HEK293 (cell line): ENCODE data around the gene RAB11A.

Experiments used
- EGR2 ChIP-seq: fragments of 450-650 bp; formaldehyde crosslinking; IDR thresholded peaks from 2 replicates; pipeline ENCODE4 v1.5.1; 2016; ENCODE audit warnings: low read depth, missing biosample characterization, missing genetic modification characterization
- GLIS2 ChIP-seq: fragments of 450-650 bp; formaldehyde crosslinking; IDR thresholded peaks from 2 replicates; pipeline ENCODE4 v1.5.1; 2016; ENCODE audit warnings: missing biosample characterization, missing genetic modification characterization
- KLF7 ChIP-seq: fragments of 450-650 bp; formaldehyde crosslinking; IDR thresholded peaks from 2 replicates; pipeline ENCODE4 v1.5.1; 2016; ENCODE audit warnings: missing biosample characterization, missing genetic modification characterization, borderline replicate concordance
- KLF9 ChIP-seq: fragments of 450-650 bp; formaldehyde crosslinking; IDR thresholded peaks from 2 replicates; pipeline ENCODE4 v1.5.1; 2016; ENCODE audit warnings: missing biosample characterization, missing genetic modification characterization, low read depth
- MYNN ChIP-seq: fragments of 450-650 bp; formaldehyde crosslinking; IDR thresholded peaks from 2 replicates; pipeline ENCODE4 v1.5.1; 2016; ENCODE audit warnings: missing biosample characterization, missing genetic modification characterization, borderline replicate concordance
- PBX3 ChIP-seq: sonication (generic); formaldehyde crosslinking; IDR thresholded peaks from 2 replicates; pipeline ENCODE4 v1.8.1; 2022; ENCODE audit warnings: mild to moderate bottlenecking, moderate library complexity, missing genetic modification reagents
- RBAK ChIP-seq: fragments of 450-650 bp; formaldehyde crosslinking; IDR thresholded peaks from 2 replicates; pipeline ENCODE4 v1.5.1; 2016; ENCODE audit warnings: missing biosample characterization, missing genetic modification characterization
- ZBTB17 ChIP-seq: fragments of 450-650 bp; formaldehyde crosslinking; IDR thresholded peaks from 2 replicates; pipeline ENCODE4 v1.5.1; 2016; ENCODE audit warnings: missing biosample characterization, missing genetic modification characterization
- ZBTB48 ChIP-seq: fragments of 450-650 bp; formaldehyde crosslinking; IDR thresholded peaks from 2 replicates; pipeline ENCODE4 v1.5.1; 2016; ENCODE audit warnings: missing biosample characterization, missing genetic modification characterization
- ZIC2 ChIP-seq: fragments of 450-650 bp; formaldehyde crosslinking; IDR thresholded peaks from 2 replicates; pipeline ENCODE4 v1.5.1; 2016; ENCODE audit warnings: missing biosample characterization, missing genetic modification characterization
- ZNF138 ChIP-seq: fragments of 450-650 bp; formaldehyde crosslinking; IDR thresholded peaks from 2 replicates; pipeline ENCODE4 v1.5.1; 2016; ENCODE audit warnings: missing biosample characterization, missing genetic modification characterization, borderline replicate concordance
- ZNF221 ChIP-seq: fragments of 450-650 bp; formaldehyde crosslinking; IDR thresholded peaks from 2 replicates; pipeline ENCODE4 v1.5.1; 2017; ENCODE audit warnings: missing biosample characterization, missing genetic modification characterization, borderline replicate concordance
- ZNF280C ChIP-seq: fragments of 450-650 bp; formaldehyde crosslinking; IDR thresholded peaks from 2 replicates; pipeline ENCODE4 v1.5.1; 2016; ENCODE audit warnings: missing biosample characterization, missing genetic modification characterization
- ZNF391 ChIP-seq: fragments of 450-650 bp; formaldehyde crosslinking; IDR thresholded peaks from 2 replicates; pipeline ENCODE4 v1.5.1; 2016; ENCODE audit warnings: low read depth, missing biosample characterization, missing genetic modification characterization, borderline replicate concordance
- ZNF544 ChIP-seq: fragments of 450-650 bp; formaldehyde crosslinking; IDR thresholded peaks from 2 replicates; pipeline ENCODE4 v1.5.0; 2017; ENCODE audit warnings: missing biosample characterization, missing genetic modification characterization
- ZNF600 ChIP-seq: fragments of 450-650 bp; formaldehyde crosslinking; IDR thresholded peaks from 2 replicates; pipeline ENCODE4 v1.5.1; 2016; ENCODE audit warnings: missing biosample characterization, missing genetic modification characterization
- ZNF623 ChIP-seq: fragments of 450-650 bp; formaldehyde crosslinking; IDR thresholded peaks from 2 replicates; pipeline ENCODE4 v1.5.1; 2016; ENCODE audit warnings: missing biosample characterization, missing genetic modification characterization
- ZNF626 ChIP-seq: fragments of 450-650 bp; sonication (Bioruptor Pico); formaldehyde crosslinking; IDR thresholded peaks from 2 replicates; pipeline ENCODE4 v1.5.1; 2018; ENCODE audit warnings: missing biosample characterization, missing genetic modification characterization, inconsistent platforms
- ZNF670 ChIP-seq: fragments of 450-650 bp; formaldehyde crosslinking; IDR thresholded peaks from 2 replicates; pipeline ENCODE4 v1.5.1; 2016; ENCODE audit warnings: missing biosample characterization, missing genetic modification characterization, low read depth
- ZNF692 ChIP-seq: fragments of 450-650 bp; formaldehyde crosslinking; IDR thresholded peaks from 2 replicates; pipeline ENCODE4 v1.5.1; 2016; ENCODE audit warnings: missing biosample characterization, missing genetic modification characterization
- ZNF701 ChIP-seq: fragments of 450-650 bp; formaldehyde crosslinking; IDR thresholded peaks from 2 replicates; pipeline ENCODE4 v1.5.1; 2016; ENCODE audit warnings: missing biosample characterization, missing genetic modification characterization
- ZNF791 ChIP-seq: fragments of 450-650 bp; formaldehyde crosslinking; IDR thresholded peaks from 2 replicates; pipeline ENCODE4 v1.5.1; 2016; ENCODE audit warnings: missing biosample characterization, missing genetic modification characterization
- ZNF837 ChIP-seq: fragments of 450-650 bp; formaldehyde crosslinking; IDR thresholded peaks from 2 replicates; pipeline ENCODE4 v1.5.1; 2016; ENCODE audit warnings: missing biosample characterization, missing genetic modification characterization
- TF ChIP-seq, protein P1 (sequence below): fragments of 450-650 bp; formaldehyde crosslinking; conservative IDR thresholded peaks from 2 replicates; pipeline ENCODE4 v1.5.1; 2016; ENCODE audit warnings: low read depth, missing biosample characterization, missing genetic modification characterization
- TF ChIP-seq, protein P2 (sequence below): fragments of 450-650 bp; formaldehyde crosslinking; IDR thresholded peaks from 2 replicates; pipeline ENCODE4 v1.5.1; 2016; ENCODE audit warnings: missing biosample characterization, missing genetic modification characterization
- TF ChIP-seq, protein P3 (sequence below): fragments of 450-650 bp; formaldehyde crosslinking; IDR thresholded peaks from 2 replicates; pipeline ENCODE4 v1.5.1; 2016; ENCODE audit warnings: missing biosample characterization, missing genetic modification characterization

The RAB11A gene

GRCh38 chr15:65869126-65869953 lies at the start of gene RAB11A (continued):
- TF ChIP-seq ZNF280C (tag by site-specific recombination) = no peak
- TF ChIP-seq PBX3 (CRISPR knock-in tag) = no peak; the same call in 1 of the 2 replicates
- TF ChIP-seq ZNF837 = no peak
- TF ChIP-seq RBAK (tag by site-specific recombination) = no peak
- peak; percentile 66 for TF ChIP-seq ZNF600 (tag by site-specific recombination)
- peak; percentile 93 for TF ChIP-seq EGR2
- peak; percentile 99 for TF ChIP-seq KLF9 (tag by site-specific recombination)
- peak; percentile 90 for TF ChIP-seq ZIC2 (tag by site-specific recombination)
- TF ChIP-seq ZBTB17 = peak; percentile 99
- TF ChIP-seq ZNF138 (tag by site-specific recombination) = no peak
- TF ChIP-seq ZNF791 (tag by site-specific recombination) = no peak
- peak; percentile 92 for TF ChIP-seq ZNF391 (tag by site-specific recombination)
- peak; percentile 99 for TF ChIP-seq GLIS2 (tag by site-specific recombination)
- no peak for TF ChIP-seq ZNF701 (tag by site-specific recombination)
- TF ChIP-seq ZNF626 = no peak
- TF ChIP-seq, protein P1, sequence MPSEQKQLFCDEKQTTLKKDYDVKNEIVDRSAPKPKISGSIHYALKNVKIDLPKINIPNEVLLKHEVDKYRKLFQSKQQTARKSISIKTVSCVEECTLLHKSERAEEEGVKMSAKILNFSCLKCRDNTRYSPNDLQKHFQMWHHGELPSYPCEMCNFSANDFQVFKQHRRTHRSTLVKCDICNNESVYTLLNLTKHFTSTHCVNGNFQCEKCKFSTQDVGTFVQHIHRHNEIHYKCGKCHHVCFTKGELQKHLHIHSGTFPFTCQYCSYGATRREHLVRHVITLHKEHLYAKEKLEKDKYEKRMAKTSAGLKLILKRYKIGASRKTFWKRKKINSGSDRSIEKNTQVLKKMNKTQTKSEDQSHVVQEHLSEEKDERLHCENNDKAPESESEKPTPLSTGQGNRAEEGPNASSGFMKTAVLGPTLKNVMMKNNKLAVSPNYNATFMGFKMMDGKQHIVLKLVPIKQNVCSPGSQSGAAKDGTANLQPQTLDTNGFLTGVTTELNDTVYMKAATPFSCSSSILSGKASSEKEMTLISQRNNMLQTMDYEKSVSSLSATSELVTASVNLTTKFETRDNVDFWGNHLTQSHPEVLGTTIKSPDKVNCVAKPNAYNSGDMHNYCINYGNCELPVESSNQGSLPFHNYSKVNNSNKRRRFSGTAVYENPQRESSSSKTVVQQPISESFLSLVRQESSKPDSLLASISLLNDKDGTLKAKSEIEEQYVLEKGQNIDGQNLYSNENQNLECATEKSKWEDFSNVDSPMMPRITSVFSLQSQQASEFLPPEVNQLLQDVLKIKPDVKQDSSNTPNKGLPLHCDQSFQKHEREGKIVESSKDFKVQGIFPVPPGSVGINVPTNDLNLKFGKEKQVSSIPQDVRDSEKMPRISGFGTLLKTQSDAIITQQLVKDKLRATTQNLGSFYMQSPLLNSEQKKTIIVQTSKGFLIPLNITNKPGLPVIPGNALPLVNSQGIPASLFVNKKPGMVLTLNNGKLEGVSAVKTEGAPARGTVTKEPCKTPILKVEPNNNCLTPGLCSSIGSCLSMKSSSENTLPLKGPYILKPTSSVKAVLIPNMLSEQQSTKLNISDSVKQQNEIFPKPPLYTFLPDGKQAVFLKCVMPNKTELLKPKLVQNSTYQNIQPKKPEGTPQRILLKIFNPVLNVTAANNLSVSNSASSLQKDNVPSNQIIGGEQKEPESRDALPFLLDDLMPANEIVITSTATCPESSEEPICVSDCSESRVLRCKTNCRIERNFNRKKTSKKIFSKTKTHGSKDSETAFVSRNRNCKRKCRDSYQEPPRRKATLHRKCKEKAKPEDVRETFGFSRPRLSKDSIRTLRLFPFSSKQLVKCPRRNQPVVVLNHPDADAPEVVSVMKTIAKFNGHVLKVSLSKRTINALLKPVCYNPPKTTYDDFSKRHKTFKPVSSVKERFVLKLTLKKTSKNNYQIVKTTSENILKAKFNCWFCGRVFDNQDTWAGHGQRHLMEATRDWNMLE (tag by site-specific recombination) = peak; percentile 97
- TF ChIP-seq ZBTB48 (tag by site-specific recombination) = peak; percentile 98
- TF ChIP-seq MYNN (tag by site-specific recombination) = 0 out of 2 replicates have a peak, but pooled peaks have one; percentile 43
- TF ChIP-seq, protein P2, sequence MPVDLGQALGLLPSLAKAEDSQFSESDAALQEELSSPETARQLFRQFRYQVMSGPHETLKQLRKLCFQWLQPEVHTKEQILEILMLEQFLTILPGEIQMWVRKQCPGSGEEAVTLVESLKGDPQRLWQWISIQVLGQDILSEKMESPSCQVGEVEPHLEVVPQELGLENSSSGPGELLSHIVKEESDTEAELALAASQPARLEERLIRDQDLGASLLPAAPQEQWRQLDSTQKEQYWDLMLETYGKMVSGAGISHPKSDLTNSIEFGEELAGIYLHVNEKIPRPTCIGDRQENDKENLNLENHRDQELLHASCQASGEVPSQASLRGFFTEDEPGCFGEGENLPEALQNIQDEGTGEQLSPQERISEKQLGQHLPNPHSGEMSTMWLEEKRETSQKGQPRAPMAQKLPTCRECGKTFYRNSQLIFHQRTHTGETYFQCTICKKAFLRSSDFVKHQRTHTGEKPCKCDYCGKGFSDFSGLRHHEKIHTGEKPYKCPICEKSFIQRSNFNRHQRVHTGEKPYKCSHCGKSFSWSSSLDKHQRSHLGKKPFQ = peak; percentile 53
- TF ChIP-seq ZNF221 (tag by site-specific recombination) = 0 out of 2 replicates have a peak, but pooled peaks have one; percentile 39
- TF ChIP-seq ZNF623 (tag by site-specific recombination) = peak; percentile 19; the same call in 1 of the 2 replicates
- TF ChIP-seq, protein P3, sequence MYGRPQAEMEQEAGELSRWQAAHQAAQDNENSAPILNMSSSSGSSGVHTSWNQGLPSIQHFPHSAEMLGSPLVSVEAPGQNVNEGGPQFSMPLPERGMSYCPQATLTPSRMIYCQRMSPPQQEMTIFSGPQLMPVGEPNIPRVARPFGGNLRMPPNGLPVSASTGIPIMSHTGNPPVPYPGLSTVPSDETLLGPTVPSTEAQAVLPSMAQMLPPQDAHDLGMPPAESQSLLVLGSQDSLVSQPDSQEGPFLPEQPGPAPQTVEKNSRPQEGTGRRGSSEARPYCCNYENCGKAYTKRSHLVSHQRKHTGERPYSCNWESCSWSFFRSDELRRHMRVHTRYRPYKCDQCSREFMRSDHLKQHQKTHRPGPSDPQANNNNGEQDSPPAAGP (tag by site-specific recombination) = peak; percentile 93; the same call in 1 of the 2 replicates
- TF ChIP-seq KLF7 (tag by site-specific recombination) = peak; percentile 99
- peak; percentile 96 for TF ChIP-seq ZNF692 (tag by site-specific recombination)
- TF ChIP-seq ZNF670 (tag by site-specific recombination) = no peak
- no peak for TF ChIP-seq ZNF544 (tag by site-specific recombination)
